Mesendoderm (in vitro differentiated cells): ENCODE data around the gene SCGB1C2.

Experiments used
- DNase-seq: peaks from one replicate; pipeline ENCODE4 v3.0.0; 2013
- H2AK5ac ChIP-seq: 2 replicates; pipeline ENCODE4 v1.6.1; 2013; ENCODE audit warnings: low read length, inconsistent platforms
- H2BK120ac ChIP-seq: 2 replicates; pipeline ENCODE4 v1.6.1; 2013; ENCODE audit warnings: low read depth, mild to moderate bottlenecking, low read length, moderate library complexity, mixed read lengths
- H2BK15ac ChIP-seq: replicated peaks from 2 replicates; pipeline ENCODE4 v1.6.1; 2013; ENCODE audit warnings: low read depth, mild to moderate bottlenecking, moderate library complexity
- H2BK5ac ChIP-seq: 2 replicates; pipeline ENCODE4 v1.6.1; 2013; ENCODE audit warnings: low read length, inconsistent platforms
- H3K18ac ChIP-seq: 2 replicates; pipeline ENCODE4 v1.6.1; 2013; ENCODE audit warnings: mild to moderate bottlenecking, low read length, mixed read lengths
- H3K23ac ChIP-seq: one replicate; pipeline ENCODE4 v1.6.1; 2013; ENCODE audit warnings: low read length
- H3K27ac ChIP-seq: 2 replicates; pipeline ENCODE4 v1.5.1; 2013; ENCODE audit warnings: low read depth, mild to moderate bottlenecking, inconsistent platforms, low read length, moderate library complexity
- H3K27me3 ChIP-seq: 2 replicates; pipeline ENCODE4 v1.6.1; 2013; ENCODE audit warnings: low read length, control low read depth, mild to moderate bottlenecking, inconsistent platforms; ENCODE audit not compliant: insufficient read depth, poor library complexity
- H3K36me3 ChIP-seq: 2 replicates; pipeline ENCODE4 v1.6.1; 2013; ENCODE audit warnings: low read length, inconsistent platforms; ENCODE audit not compliant: control insufficient read depth, insufficient read depth
- H3K4ac ChIP-seq: one replicate; pipeline ENCODE4 v1.6.1; 2013; ENCODE audit warnings: low read depth, mild to moderate bottlenecking, low read length, moderate library complexity
- H3K4me1 ChIP-seq: 2 replicates; pipeline ENCODE4 v1.6.1; 2013; ENCODE audit warnings: low read depth, low read length, inconsistent platforms; ENCODE audit not compliant: control insufficient read depth
- H3K4me2 ChIP-seq: 2 replicates; pipeline ENCODE4 v1.6.1; 2013; ENCODE audit warnings: low read length
- H3K4me3 ChIP-seq: 2 replicates; pipeline ENCODE4 v1.5.1; 2013; ENCODE audit warnings: mild to moderate bottlenecking, low read length
- H3K56ac ChIP-seq: one replicate; pipeline ENCODE4 v1.6.1; 2013; ENCODE audit warnings: low read length
- H3K79me1 ChIP-seq: 2 replicates; pipeline ENCODE4 v1.6.1; 2013; ENCODE audit warnings: low read length, inconsistent platforms
- H3K79me2 ChIP-seq: 2 replicates; pipeline ENCODE4 v1.6.1; 2013; ENCODE audit warnings: mild to moderate bottlenecking, low read length; ENCODE audit not compliant: control insufficient read depth, insufficient read depth
- H3K9ac ChIP-seq: 2 replicates; pipeline ENCODE4 v1.6.1; 2013; ENCODE audit warnings: low read length, inconsistent platforms
- H4K5ac ChIP-seq: one replicate; pipeline ENCODE4 v1.6.1; 2013; ENCODE audit warnings: low read length
- H4K8ac ChIP-seq: one replicate; pipeline ENCODE4 v1.6.1; 2013; ENCODE audit warnings: low read depth, mild to moderate bottlenecking, control low read depth, low read length, moderate library complexity
- WGBS: extraction: QIAGEN DNeasy Blood & Tissue Kit; methylation state at CpG from one replicate; pipeline ENCODE4 v1.1.7; 2013; ENCODE audit warnings: low lambda C conversion rate, missing lambda C conversion rate; ENCODE audit not compliant: insufficient coverage; ENCODE audit errors: extremely low coverage; 5-methylcytosine and 5-hydroxymethylcytosine counted together

Gene SCGB1C2

DNA sequence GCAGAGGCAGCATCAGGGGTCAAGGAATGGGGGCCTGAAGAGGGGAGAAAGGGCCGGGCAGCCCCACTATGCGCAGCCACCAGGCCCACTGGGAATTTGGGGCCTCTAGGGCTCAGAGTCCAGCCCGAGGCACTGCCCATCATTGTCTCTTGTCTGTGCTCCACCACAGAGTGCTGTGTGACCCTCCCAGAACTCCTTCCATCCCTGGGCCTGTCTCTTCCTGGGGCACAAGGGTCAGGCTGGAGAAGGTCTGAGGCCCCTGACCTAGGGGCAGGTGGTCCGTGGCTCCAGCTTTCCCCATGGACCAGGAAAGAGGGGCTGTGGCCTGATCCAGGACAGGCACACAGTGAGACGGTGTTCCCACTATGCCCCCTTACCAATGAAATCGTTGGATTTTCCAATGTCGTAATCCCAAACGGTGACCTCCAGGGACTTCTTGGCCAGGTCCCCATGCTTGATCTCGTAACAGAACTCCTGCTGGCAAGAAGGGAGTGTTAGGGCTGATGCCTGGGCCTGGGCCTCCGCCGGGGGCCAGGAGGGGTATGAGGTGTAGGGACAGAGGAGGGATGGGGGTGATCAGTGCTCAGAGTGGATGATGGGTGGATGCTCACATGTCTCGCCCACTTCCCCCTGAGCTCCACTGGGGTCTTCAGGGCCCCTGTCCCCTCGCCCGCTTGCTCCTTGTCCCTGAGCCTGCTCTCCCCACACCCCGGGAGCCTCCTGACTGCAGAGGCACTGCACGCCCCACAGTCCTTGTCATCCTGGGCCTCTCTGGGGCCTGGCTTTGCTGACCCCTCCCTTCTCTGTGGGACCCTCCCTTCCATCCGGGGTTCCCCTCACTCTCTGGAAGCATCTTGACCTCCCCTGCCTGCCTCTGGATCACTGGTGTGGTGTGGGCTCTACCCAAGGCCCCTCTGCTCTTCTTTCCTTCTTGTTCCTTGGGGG lies 10.7 kb downstream of the SCGB1C2 start:
- no peak overlapping the region for H2BK5ac ChIP-seq
- DNase-seq = no peak

GRCh38 chr17:148757-149156 lies 11.4 kb downstream of the SCGB1C2 start:
- no peak overlapping the region for H2BK5ac ChIP-seq
- H2AK5ac ChIP-seq = no peak overlapping the region
- H3K23ac ChIP-seq = no peak overlapping the region
- no peaks in the 10 kb centered on the region for H3K27me3 ChIP-seq
- H3K4me2 ChIP-seq = no peak overlapping the region
- H3K18ac ChIP-seq = no peak overlapping the region
- DNase-seq = no peak
- no peak overlapping the region for H4K8ac ChIP-seq
- H3K4me3 ChIP-seq = no peak overlapping the region
- no peaks in the 10 kb centered on the region for H3K4me1 ChIP-seq
- no peak overlapping the region for H3K4ac ChIP-seq
- no peak overlapping the region for H3K27ac ChIP-seq
- H3K56ac ChIP-seq = no peak overlapping the region
- H2BK120ac ChIP-seq = no peak overlapping the region
- H3K79me1 ChIP-seq = no peaks in the 10 kb centered on the region
- H2BK15ac ChIP-seq = no peak overlapping the region
- no peaks in the 10 kb centered on the region for H3K79me2 ChIP-seq
- H4K5ac ChIP-seq = no peak overlapping the region
- H3K9ac ChIP-seq = no peak overlapping the region
- whole genome bisulfite sequencing = no CpG with 5 or more reads among the region's 11 CpGs
- peaks cover 2% of the 10 kb centered on the region for H3K36me3 ChIP-seq

More for the DNA sequence above, 10.7 kb downstream of the SCGB1C2 start:
- Histone ChIP-seq H3K4me1 (no peaks in the 10 kb centered on the region), H2AK5ac (no peak overlapping the region), H3K4ac (no peak overlapping the region), H4K8ac (no peak overlapping the region), H3K27me3 (no peaks in the 10 kb centered on the region), H3K9ac (no peak overlapping the region), H2BK120ac (no peak overlapping the region), H3K79me2 (no peaks in the 10 kb centered on the region), H3K56ac (no peak overlapping the region), H3K4me2 (no peak overlapping the region), H3K18ac (no peak overlapping the region), H3K36me3 (peaks cover 2% of the 10 kb centered on the region), H3K4me3 (no peak overlapping the region), H3K79me1 (no peaks in the 10 kb centered on the region), H2BK15ac (no peak overlapping the region), H4K5ac (no peak overlapping the region), H3K23ac (no peak overlapping the region), H3K27ac (no peak overlapping the region)
- no CpG with 5 or more reads among the region's 17 CpGs for WGBS

- no peak overlapping the region for H2BK15ac ChIP-seq
- no peak overlapping the region for H2AK5ac ChIP-seq
- no peak overlapping the region for H4K8ac ChIP-seq
- H3K79me1 ChIP-seq = no peaks in the 10 kb centered on the region
- H3K18ac ChIP-seq = no peak overlapping the region
- no peak overlapping the region for H3K27ac ChIP-seq
- H4K5ac ChIP-seq = no peak overlapping the region
- H3K4me3 ChIP-seq = no peak overlapping the region
- WGBS = no CpG with 5 or more reads among the region's 7 CpGs
- peaks cover 2% of the 10 kb centered on the region for H3K36me3 ChIP-seq
- H2BK5ac ChIP-seq = no peak overlapping the region
- no peak overlapping the region for H3K4ac ChIP-seq
- no peaks in the 10 kb centered on the region for H3K79me2 ChIP-seq
- H3K9ac ChIP-seq = no peak overlapping the region
- H3K4me1 ChIP-seq = no peaks in the 10 kb centered on the region
- H2BK120ac ChIP-seq = no peak overlapping the region
- H3K4me2 ChIP-seq = no peak overlapping the region
- H3K27me3 ChIP-seq = no peaks in the 10 kb centered on the region
- DNase-seq = no peak
- no peak overlapping the region for H3K23ac ChIP-seq
- no peak overlapping the region for H3K56ac ChIP-seq
Measured at GRCh38 chr17:149231-149630, 11.9 kb downstream of the SCGB1C2 start.

GRCh38 chr17:149897-150584 lies 12.7 kb downstream of the SCGB1C2 start:
- H3K27ac ChIP-seq = no peak overlapping the region
- H3K27me3 ChIP-seq = no peaks in the 10 kb centered on the region
- no peak overlapping the region for H2BK120ac ChIP-seq
- no peaks in the 10 kb centered on the region for H3K79me2 ChIP-seq
- H4K5ac ChIP-seq = no peak overlapping the region
- H2BK15ac ChIP-seq = no peak overlapping the region
- no CpG with 5 or more reads among the region's 9 CpGs for WGBS
- H3K9ac ChIP-seq = no peak overlapping the region
- peaks cover 2% of the 10 kb centered on the region for H3K36me3 ChIP-seq
- H3K4me2 ChIP-seq = no peak overlapping the region
- H3K56ac ChIP-seq = no peak overlapping the region
- no peak overlapping the region for H3K4ac ChIP-seq
- H3K4me3 ChIP-seq = no peak overlapping the region
- H3K79me1 ChIP-seq = no peaks in the 10 kb centered on the region
- no peaks in the 10 kb centered on the region for H3K4me1 ChIP-seq
- H2BK5ac ChIP-seq = no peak overlapping the region
- no peak overlapping the region for H2AK5ac ChIP-seq
- no peak overlapping the region for H3K23ac ChIP-seq
- no peak overlapping the region for H4K8ac ChIP-seq
- no peak for DNase-seq
- no peak overlapping the region for H3K18ac ChIP-seq

DNA sequence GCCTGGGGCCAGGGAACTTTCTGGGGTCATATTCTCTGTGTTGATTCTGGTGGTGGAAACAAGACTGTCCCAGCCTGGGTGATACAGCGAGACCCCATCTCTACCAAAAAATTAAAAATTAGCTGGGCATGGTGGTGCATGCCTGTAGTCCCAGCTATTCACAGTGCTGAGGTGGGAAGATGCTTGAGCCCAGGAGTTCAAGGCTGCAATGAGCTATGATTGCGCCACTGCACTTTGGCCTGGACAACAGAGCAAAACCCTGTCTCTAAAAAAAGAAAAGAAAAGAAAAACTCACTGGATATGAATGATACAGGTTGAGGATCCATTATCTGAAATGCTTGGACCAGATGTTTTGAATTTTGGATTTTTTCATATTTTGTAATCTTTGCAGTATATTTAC lies 13.6 kb downstream of the SCGB1C2 start:
- H2BK5ac ChIP-seq = no peak overlapping the region
- no peak overlapping the region for H3K27ac ChIP-seq
- H4K8ac ChIP-seq = no peak overlapping the region
- H2BK120ac ChIP-seq = no peak overlapping the region
- H3K4ac ChIP-seq = no peak overlapping the region
- no peak overlapping the region for H3K4me3 ChIP-seq
- no peaks in the 10 kb centered on the region for H3K27me3 ChIP-seq
- H3K56ac ChIP-seq = no peak overlapping the region
- no peak overlapping the region for H2AK5ac ChIP-seq
- no peaks in the 10 kb centered on the region for H3K79me1 ChIP-seq
- WGBS = no CpG with 5 or more reads among the region's 2 CpGs
- H3K4me2 ChIP-seq = no peak overlapping the region
- DNase-seq = no peak
- no peaks in the 10 kb centered on the region for H3K79me2 ChIP-seq
- H3K4me1 ChIP-seq = no peaks in the 10 kb centered on the region
- H3K9ac ChIP-seq = no peak overlapping the region
- H3K23ac ChIP-seq = no peak overlapping the region
- H4K5ac ChIP-seq = no peak overlapping the region
- peaks cover 2% of the 10 kb centered on the region for H3K36me3 ChIP-seq
- no peak overlapping the region for H3K18ac ChIP-seq
- H2BK15ac ChIP-seq = no peak overlapping the region
